Activated effector memory CD4-positive, alpha-beta T cell treated with anti-CD3 and anti-CD28 coated beads, Interleukin-2, amount 50 U/mL, for 16 hours (primary cell): ENCODE data around the gene CA12.
"Not testable (repeated sequence)": the region's sequence is repeated elsewhere in the genome, so short reads cannot be mapped to it uniquely, and the experiment has no call there.

ENCODE experiments used
- DNase-seq: peaks from one replicate; pipeline ENCODE4 v3.0.0-alpha.2; 2020

Gene CA12

GRCh38 chr15:63381301-63382204 lies at the start of gene CA12:
CA12 (minus strand) TSS chr15:63381846; CDS start chr15:63381720, 126 bp downstream.
- no peak for DNase-seq

- DNase-seq: no peak
Measured at GRCh38 chr15:63430766-63431451, 49.3 kb upstream of the CA12 start.

GRCh38 chr15:63426552-63426951 lies 44.9 kb upstream of the CA12 start:
- no peak for DNase-seq

GRCh38 chr15:63425426-63425985 lies 43.9 kb upstream of the CA12 start:
- no peak for DNase-seq

- no peak for DNase-seq
Measured at GRCh38 chr15:63422891-63423590, 41.4 kb upstream of the CA12 start.

GRCh38 chr15:63421433-63421832 lies 39.8 kb upstream of the CA12 start:
- DNase-seq: no peak

GRCh38 chr15:63420333-63420747 lies 38.7 kb upstream of the CA12 start:
- no peak for DNase-seq

- DNase-seq: no peak
Measured at GRCh38 chr15:63418811-63419210, 37.2 kb upstream of the CA12 start.

GRCh38 chr15:63417721-63418120 lies 36.1 kb upstream of the CA12 start:
- DNase-seq: no peak

- not testable (repeated sequence) for DNase-seq
Measured at GRCh38 chr15:63417274-63417673, 35.6 kb upstream of the CA12 start.

GRCh38 chr15:63414474-63415120 lies 33.0 kb upstream of the CA12 start:
- DNase-seq: no peak

GRCh38 chr15:63412551-63412950 lies 30.9 kb upstream of the CA12 start:
- DNase-seq: no peak

- DNase-seq: no peak
Measured at GRCh38 chr15:63411866-63412265, 30.2 kb upstream of the CA12 start.

- DNase-seq: no peak
Measured at GRCh38 chr15:63409179-63409578, 27.5 kb upstream of the CA12 start.

- no peak for DNase-seq
Measured at GRCh38 chr15:63408524-63408923, 26.9 kb upstream of the CA12 start.

- DNase-seq: no peak
Measured at GRCh38 chr15:63407612-63408011, 26.0 kb upstream of the CA12 start.

GRCh38 chr15:63405683-63406390 lies 24.2 kb upstream of the CA12 start:
- DNase-seq: no peak

GRCh38 chr15:63405159-63405558 lies 23.5 kb upstream of the CA12 start:
- no peak for DNase-seq

GRCh38 chr15:63403254-63403945 lies 21.8 kb upstream of the CA12 start:
- no peak for DNase-seq

- no peak for DNase-seq
Measured at GRCh38 chr15:63402498-63403253, 21.0 kb upstream of the CA12 start.
